Measurements from ENCODE around the gene NTRK3. TPM values are rescaled to one million over a fixed set of nuclear protein-coding genes. Genes with fewer than 3 reads are reported as not detected.

NTRK3 gene
- total RNA-seq, 1 experiment from 2014 or later: not detected

DNA sequence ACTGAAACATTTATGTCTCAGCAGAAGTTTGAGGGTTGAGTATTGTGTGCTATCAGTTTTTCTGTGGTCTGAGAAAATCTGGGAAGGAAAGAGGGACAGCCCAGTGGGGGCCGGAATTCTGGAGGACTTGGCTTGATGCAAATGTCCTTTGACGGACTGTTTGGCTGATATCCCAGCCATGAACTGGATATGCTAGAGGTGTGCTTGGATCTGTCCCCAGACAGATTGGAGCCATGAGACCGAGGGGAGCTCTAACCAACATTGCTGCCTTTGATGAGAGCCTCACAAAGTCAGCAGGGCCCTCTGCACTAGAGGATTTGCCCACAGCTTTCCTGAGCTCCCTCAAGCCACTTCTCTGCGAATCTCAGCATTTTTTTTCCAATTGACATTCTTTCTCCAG is 405.6 kb downstream of the NTRK3 start:
- Histone ChIP-seq H3K9me3 (no peaks in the 10 kb centered on the region), H3K27me3 (replicated peaks; ENCODE audit: control insufficient read depth, insufficient read depth, low read length) (no peaks in the 10 kb centered on the region; the same call in 1 of the 2 replicates), H3K36me3 (ENCODE audit: control insufficient read depth, insufficient read depth, low read length) (no peaks in the 10 kb centered on the region), H3K4me3 (ENCODE audit: low read depth, low read length) (no peak overlapping the region), H3K4me1 (no peaks in the 10 kb centered on the region)
- intact Hi-C loops (cut with micrococcal nuclease; ENCODE audit: unreplicated experiment): no loop called here
- no TSS peak for BruUV-seq (replicated peaks)
- CTCF ChIA-PET: no interaction called here
- Mint-ChIP-seq H3K4me1 (ENCODE audit: low read depth, unreplicated experiment) (no peaks in the 10 kb centered on the region), H3K27ac (ENCODE audit: unreplicated experiment) (no peak overlapping the region), H3K36me3 (ENCODE audit: insufficient read depth, unreplicated experiment) (no peaks in the 10 kb centered on the region), H3K4me3 (ENCODE audit: unreplicated experiment) (no peak overlapping the region), H3K27me3 (ENCODE audit: insufficient read depth, unreplicated experiment) (peaks cover 3% of the 10 kb centered on the region), H3K9me3 (ENCODE audit: unreplicated experiment) (no peaks in the 10 kb centered on the region)
- no peak for DNase-seq
- TF ChIP-seq, protein P1, sequence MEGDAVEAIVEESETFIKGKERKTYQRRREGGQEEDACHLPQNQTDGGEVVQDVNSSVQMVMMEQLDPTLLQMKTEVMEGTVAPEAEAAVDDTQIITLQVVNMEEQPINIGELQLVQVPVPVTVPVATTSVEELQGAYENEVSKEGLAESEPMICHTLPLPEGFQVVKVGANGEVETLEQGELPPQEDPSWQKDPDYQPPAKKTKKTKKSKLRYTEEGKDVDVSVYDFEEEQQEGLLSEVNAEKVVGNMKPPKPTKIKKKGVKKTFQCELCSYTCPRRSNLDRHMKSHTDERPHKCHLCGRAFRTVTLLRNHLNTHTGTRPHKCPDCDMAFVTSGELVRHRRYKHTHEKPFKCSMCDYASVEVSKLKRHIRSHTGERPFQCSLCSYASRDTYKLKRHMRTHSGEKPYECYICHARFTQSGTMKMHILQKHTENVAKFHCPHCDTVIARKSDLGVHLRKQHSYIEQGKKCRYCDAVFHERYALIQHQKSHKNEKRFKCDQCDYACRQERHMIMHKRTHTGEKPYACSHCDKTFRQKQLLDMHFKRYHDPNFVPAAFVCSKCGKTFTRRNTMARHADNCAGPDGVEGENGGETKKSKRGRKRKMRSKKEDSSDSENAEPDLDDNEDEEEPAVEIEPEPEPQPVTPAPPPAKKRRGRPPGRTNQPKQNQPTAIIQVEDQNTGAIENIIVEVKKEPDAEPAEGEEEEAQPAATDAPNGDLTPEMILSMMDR (IDR thresholded peaks at IDR 0.05; ENCODE audit: insufficient read depth in 1 of 2, low read depth in 1 of 2, low read length in 1 of 2, severe bottlenecking in 1 of 2, unreplicated experiment in 1 of 2): no peak
- POLR2A ChIA-PET: no interaction called here

DNA sequence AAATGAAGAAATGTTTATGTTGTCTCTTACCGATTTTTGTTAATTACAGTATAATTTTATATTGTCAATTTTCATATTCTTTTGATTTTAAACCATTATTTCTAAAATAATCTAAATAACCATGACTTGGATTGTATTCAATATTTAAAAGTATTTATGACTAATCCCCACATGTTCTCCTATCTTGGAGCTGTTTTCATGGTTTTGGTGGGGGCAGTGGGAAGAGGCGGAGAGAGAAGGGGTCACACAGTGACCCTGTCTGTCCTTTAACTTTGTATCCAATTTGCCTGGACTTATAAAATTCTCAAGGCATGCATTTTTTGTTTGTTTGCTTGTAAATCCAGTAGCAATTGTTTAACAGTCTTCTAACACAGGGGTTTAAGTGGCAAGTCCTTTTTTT is 407.4 kb downstream of the NTRK3 start:
- peaks cover 6% of the 10 kb centered on the region for H3K27me3 Mint-ChIP-seq (ENCODE audit: insufficient read depth, unreplicated experiment)

DNA sequence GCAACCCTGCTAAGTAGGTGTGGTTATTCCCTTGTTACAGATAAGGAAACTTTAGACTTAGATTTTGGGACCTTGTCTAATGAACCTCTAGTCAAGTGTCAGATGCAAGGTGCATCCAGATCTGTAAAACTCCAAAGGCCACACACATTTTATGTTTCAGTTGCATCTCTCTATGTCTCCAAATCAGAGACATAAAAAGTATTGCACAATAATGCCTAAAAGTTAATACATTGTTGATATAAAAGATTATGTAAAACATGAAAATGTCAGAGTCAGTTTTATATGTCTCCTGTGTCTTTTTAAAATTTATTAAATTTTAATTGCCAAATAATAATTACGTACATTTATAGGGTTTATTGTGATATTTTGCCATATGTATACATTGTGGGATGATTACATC is 408.5 kb downstream of the NTRK3 start:
- no peak overlapping the region for H3K27ac Mint-ChIP-seq (ENCODE audit: unreplicated experiment)
- no peaks in the 10 kb centered on the region for H3K9me3 Mint-ChIP-seq (ENCODE audit: unreplicated experiment)
- DNase-seq: no peak
- intact Hi-C loops (cut with micrococcal nuclease; ENCODE audit: unreplicated experiment): no loop called here
- no peaks in the 10 kb centered on the region for H3K36me3 ChIP-seq (ENCODE audit: control insufficient read depth, insufficient read depth, low read length)
- H3K4me1 ChIP-seq: no peaks in the 10 kb centered on the region
- H3K4me3 Mint-ChIP-seq (ENCODE audit: unreplicated experiment): no peak overlapping the region
- no peaks in the 10 kb centered on the region; the same call in 1 of the 2 replicates for H3K27me3 ChIP-seq (replicated peaks; ENCODE audit: control insufficient read depth, insufficient read depth, low read length)
- TF ChIP-seq, protein P1 (IDR thresholded peaks at IDR 0.05; ENCODE audit: insufficient read depth in 1 of 2, low read depth in 1 of 2, low read length in 1 of 2, severe bottlenecking in 1 of 2, unreplicated experiment in 1 of 2): no peak
- H3K36me3 Mint-ChIP-seq (ENCODE audit: insufficient read depth, unreplicated experiment): no peaks in the 10 kb centered on the region
- peaks cover 6% of the 10 kb centered on the region for H3K27me3 Mint-ChIP-seq (ENCODE audit: insufficient read depth, unreplicated experiment)
- ChIA-PET CTCF (no interaction called here), POLR2A (no interaction called here)
- no peaks in the 10 kb centered on the region for H3K9me3 ChIP-seq
- H3K4me1 Mint-ChIP-seq (ENCODE audit: low read depth, unreplicated experiment): no peaks in the 10 kb centered on the region
- BruUV-seq (replicated peaks): no TSS peak
- no peak overlapping the region for H3K4me3 ChIP-seq (ENCODE audit: low read depth, low read length)

More for the DNA sequence above, 407.4 kb downstream of the NTRK3 start:
- Histone ChIP-seq H3K27me3 (replicated peaks; ENCODE audit: control insufficient read depth, insufficient read depth, low read length) (no peaks in the 10 kb centered on the region; the same call in 1 of the 2 replicates), H3K4me3 (ENCODE audit: low read depth, low read length) (no peak overlapping the region), H3K9me3 (no peaks in the 10 kb centered on the region), H3K36me3 (ENCODE audit: control insufficient read depth, insufficient read depth, low read length) (no peaks in the 10 kb centered on the region), H3K4me1 (no peaks in the 10 kb centered on the region)
- TF ChIP-seq, protein P1 (IDR thresholded peaks at IDR 0.05; ENCODE audit: insufficient read depth in 1 of 2, low read depth in 1 of 2, low read length in 1 of 2, severe bottlenecking in 1 of 2, unreplicated experiment in 1 of 2): no peak
- Mint-ChIP-seq H3K9me3 (ENCODE audit: unreplicated experiment) (no peaks in the 10 kb centered on the region), H3K36me3 (ENCODE audit: insufficient read depth, unreplicated experiment) (no peaks in the 10 kb centered on the region), H3K4me1 (ENCODE audit: low read depth, unreplicated experiment) (no peaks in the 10 kb centered on the region), H3K27ac (ENCODE audit: unreplicated experiment) (no peak overlapping the region), H3K4me3 (ENCODE audit: unreplicated experiment) (no peak overlapping the region)
- no TSS peak for BruUV-seq (replicated peaks)
- DNase-seq: no peak
- ChIA-PET POLR2A (no interaction called here), CTCF (no interaction called here)
- intact Hi-C loops (cut with micrococcal nuclease; ENCODE audit: unreplicated experiment): no loop called here

All from Caco-2 (cell line).